Cardiac septum (tissue), 1 donor: Measurements from ENCODE around the gene TMEM250. TPM values are rescaled to one million over a fixed set of nuclear protein-coding genes. Genes with fewer than 3 reads are reported as not detected.

ENCODE experiments used
- DNase-seq: peaks from one replicate; pipeline ENCODE4 v3.0.0-alpha.2; 2020; ENCODE audit warnings: low spot score
- intact Hi-C: fragments of 100-400 bp; cut with DNase I; formaldehyde crosslinking; loops from one replicate; pipeline ENCODE4 v1.14.0; 2022
- total RNA-seq: library from RNA; stranded (reverse); fragmentation: NEBNext Ultra II Directional; extraction: Animal tissue kit (Norgen Biotek cat#: 25700); gene quantifications from one replicate; pipeline ENCODE4 v1.2.1, GENCODE V29; 2021
- donor health status: DM: no; HTN: no; CAD: no.

Gene TMEM250
- total RNA-seq, 1 donor from 2014 or later, result 19.8 TPM

DNA sequence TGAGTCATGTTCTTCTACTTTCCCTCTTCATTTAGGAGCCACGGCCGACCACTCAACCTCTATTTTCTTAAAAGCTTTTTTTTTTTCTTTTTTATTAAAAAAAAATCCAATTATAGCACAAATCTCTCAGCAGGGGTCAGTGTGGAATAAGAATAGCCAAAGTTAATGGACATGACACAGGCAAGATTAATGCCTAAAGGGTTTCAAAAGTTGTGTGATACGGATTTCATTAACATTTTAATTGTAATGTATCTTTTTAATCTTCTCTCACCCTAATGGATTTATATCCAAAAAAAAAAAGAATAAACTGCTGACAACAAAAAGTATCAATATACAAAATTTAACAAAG lies 29.0 kb downstream of the TMEM250 start:
- intact Hi-C loops, result loop anchor here (5.0 kb wide), 1 partner anchor 37 kb away; no protein-coding TSS in a partner anchor
- DNase-seq, result no peak

- intact Hi-C loops, result no loop called here
- DNase-seq, result no peak
Observed at GRCh38 chr9:136088939-136089696, 29.6 kb downstream of the TMEM250 start.

DNA sequence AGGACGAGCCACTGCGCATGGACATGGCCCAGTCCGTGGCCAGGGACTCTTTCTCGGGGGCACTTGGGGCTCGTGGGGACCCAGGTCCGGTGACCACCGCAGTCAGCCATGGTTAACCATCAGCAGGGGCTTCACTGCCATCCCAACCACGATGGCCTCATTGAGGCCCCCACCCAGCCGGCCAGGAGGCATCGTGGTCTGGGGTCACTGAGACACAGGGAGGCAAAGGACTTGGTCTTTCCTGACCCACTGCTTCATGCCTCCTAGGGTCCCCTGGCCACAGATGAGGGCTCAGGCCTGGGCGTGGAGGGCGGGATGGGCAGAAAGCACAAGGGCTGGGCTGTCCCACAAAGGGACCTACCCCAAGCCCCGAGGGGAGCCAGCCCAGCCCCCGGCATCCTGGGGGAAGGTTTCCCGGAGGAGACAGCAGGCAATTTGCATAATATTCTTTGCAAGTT lies 30.2 kb downstream of the TMEM250 start:
- intact Hi-C loops, result no loop called here
- DNase-seq, result no peak

DNA sequence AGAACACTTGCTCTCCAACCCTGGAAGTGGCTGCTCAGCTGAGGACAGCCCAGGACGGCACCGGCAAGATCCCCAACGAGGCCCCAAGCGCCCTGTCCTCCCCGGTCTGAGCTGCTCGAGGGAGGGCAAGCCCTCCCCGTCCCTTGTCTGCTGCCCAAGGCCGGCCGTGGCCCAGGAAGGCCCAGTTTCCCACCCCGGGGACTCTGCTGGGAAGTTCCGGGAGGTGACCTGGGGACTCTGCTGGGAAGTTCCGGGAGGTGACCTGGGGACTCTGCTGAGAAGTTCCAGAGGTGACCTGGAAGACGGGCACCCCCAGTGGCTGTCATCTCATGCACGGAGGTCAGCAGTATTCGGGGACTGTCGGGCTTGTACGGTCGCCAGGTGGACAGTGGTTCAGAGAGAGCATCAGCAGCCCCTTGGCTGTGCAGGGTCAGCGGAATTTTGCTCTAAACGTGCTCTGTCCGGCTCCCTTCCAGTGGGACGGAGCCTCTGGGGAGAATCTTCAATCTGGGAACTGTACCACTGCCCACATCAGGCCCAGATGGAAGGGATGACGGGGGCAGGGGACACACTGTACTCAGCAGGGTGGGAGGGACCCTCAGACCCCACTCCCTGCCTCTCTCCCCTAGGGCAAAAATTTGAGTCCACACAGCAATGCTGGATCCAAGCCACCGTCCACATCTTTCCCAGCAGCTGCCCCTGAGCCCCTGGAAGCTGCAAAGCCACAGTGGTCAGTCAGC lies 30.8 kb downstream of the TMEM250 start:
- intact Hi-C loops, result no loop called here
- DNase-seq, result no peak

DNA sequence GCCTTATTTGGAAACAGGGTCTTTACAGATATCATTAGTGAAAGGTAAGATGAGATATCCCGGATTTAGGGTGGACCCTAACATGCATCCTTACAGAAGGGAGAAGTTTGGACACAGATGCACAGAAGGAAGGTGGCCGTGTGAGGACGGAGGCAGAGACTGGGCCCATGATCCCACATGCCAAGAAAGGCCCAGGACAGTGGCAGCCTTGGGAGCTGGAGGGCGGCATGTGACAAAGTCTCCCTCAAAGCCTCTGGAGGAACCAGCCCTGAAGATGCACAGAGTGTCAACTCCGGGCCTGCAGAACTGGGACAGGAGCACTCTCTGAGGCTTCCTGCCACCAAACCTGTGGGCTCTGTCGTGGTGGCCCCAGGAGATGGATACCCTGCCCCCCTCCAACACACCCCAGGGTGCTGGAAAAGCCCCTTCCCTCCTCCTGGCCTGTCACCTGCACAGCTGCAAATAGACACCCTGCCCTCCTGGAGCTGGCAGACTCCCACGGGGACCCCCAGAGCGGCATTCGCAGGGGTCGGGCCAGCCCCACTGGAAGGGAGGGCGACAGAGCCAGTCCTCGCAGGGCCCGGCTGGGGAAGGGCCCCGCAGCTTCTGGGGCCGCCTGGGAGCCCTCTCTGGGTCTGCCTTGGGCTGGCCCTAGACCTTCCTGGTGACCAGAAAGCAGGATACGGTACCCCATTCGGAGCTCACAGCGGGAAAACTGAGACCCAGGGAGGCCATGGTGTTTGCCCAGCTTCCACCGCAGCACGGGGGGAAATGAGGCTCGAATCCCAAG lies 31.5 kb downstream of the TMEM250 start:
- no peak for DNase-seq
- intact Hi-C loops, result no loop called here

DNA sequence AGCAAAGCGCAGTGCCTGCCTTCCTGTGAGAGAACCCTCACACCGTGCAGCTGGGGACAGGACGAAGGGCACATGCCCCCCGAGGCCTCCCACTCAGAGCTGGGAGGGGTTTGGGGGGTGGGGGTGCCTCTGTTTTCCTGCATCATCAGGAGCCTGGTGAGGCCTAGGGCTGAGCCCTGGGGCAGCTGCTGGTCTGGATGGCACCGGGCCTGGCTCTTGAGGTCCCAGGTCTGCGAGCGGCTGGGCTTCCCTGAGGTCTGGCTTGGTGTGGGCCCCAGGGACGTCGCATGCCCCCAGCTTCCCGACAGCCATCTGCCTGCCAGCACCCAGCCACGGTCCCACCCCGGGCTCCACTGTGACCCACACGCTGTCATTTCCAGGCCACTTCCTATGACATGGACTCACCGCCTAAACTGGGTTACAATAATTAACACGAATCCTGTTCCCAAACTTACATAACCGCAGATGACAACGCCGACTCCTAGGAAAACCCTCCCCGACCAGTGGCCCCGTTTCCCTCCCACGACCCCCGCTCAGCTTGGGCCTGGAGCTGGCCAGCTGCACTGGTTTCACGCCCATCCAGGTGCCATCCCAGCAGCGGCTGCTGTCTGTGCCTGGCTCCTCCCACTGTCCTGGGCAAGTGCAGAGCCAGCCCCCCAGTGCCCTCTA lies 32.3 kb downstream of the TMEM250 start:
- intact Hi-C loops, result no loop called here
- DNase-seq, result no peak

DNA sequence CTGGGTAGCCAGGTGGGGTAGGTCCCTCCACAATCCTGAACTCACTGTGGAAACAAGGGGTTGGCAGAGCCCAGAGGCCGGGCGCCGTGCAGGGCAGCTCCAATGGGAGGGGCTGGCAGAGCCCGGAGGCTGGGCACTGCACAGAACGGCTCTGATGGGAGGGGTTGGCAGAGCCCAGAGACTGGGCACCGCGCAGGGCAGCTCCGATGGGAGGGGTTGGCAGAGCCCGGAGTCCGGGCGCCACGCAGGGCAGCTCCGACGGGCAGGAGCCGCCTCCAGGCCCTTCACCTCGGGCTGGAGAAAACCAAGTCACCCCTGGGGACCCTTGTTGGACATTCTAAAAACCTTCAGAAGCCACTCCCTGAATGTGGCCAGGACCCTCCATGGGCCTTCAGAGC lies 32.9 kb downstream of the TMEM250 start:
- no peak for DNase-seq
- intact Hi-C loops, result no loop called here

GRCh38 chr9:136084063-136084944 lies 34.4 kb downstream of the TMEM250 start:
- no peak for DNase-seq
- intact Hi-C loops, result no loop called here

GRCh38 chr9:136083558-136084062 lies 35.1 kb downstream of the TMEM250 start:
- no peak for DNase-seq
- intact Hi-C loops, result no loop called here

GRCh38 chr9:136082496-136083361 lies 35.9 kb downstream of the TMEM250 start:
- intact Hi-C loops, result no loop called here
- DNase-seq, result no peak

DNA sequence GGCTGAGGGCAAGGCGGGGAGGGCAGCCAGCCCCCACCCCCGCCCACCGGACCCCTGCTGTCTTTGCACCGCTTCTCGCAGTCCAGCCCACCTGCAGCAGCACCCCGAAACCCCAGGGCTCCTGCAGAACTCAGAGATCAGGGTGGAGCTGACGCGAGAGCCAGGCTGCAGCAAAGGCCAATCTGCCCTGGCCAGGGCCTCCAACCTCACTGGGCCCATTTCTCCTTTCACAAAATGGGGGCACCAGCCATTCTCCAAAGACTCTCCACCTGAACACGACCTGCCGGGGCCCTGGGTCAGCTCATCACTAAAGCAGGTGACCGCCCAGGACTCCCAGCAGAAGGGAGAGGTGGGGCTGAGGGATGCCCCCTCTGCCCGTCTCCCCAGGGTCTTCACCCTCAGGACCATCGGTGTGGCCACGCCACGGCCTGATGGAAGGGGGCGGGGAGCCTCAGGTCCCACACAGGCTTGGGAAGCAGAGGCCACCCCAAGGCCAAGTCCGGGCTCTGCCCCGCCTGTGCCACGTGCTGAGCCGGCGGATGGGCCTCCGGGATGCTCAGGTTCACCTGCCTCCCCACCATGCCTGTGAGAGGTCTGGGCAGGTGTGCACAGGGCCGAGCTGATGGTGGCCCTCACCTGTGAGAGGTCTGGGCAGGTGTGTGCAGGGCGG lies 36.7 kb downstream of the TMEM250 start:
- intact Hi-C loops, result no loop called here
- no peak for DNase-seq

DNA sequence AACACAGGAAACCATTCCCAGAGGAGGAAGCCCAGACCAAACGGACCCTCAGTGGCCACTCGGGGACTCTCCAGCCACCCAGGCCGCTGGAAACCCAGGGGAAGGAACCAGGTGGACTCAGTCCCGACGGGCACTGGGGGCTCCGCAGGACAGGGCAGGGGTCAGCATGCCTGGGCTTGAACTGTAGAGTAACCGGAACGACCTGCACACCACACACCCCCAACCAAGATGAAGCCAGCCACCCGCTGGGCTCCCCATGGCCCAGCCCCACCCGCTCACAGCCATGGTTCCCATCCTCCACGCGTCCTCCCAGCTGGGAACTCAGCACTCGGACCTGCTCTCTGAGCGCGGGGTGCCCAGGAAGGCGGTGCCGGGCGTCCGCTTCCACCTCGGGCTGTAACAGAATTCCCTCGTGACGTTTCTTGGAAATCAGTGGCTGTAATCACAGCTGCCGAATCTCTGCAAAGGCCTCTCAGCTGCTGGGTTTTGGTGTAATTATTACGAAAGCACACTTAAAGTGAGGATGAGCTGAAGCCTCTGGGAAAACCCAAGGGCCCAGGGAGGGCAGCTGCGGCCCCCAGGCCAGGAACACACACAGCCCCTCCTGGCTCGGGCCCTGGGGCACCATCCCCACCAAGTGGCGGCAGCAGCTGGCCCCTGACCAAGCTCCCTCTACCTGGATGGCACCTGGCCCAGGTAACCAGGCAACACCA lies 37.4 kb downstream of the TMEM250 start:
- DNase-seq, result no peak
- intact Hi-C loops, result no loop called here

- intact Hi-C loops, result no loop called here
- DNase-seq, result no peak
Observed at GRCh38 chr9:136080716-136081112, 38.0 kb downstream of the TMEM250 start.

DNA sequence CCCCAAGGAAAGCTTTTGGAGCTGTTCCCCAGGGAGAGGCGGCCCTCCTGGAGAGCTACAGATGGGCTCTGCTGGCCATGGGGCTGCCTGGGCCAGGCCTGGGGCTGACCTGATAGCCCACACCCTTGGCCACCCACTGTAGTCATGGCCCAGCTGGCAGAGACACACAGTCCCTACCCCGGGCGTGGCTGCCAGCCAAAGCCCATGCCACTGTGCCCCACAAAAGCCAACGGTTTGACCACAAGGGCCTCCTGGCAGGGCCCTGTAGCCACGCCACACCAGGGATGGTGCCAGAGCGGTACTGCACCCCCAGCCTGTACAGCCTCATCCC lies 38.8 kb downstream of the TMEM250 start:
- no peak for DNase-seq
- intact Hi-C loops, result no loop called here

- intact Hi-C loops, result no loop called here
- DNase-seq, result no peak
Observed at GRCh38 chr9:136079211-136079915, 39.3 kb downstream of the TMEM250 start.

GRCh38 chr9:136078498-136079011 lies 40.1 kb downstream of the TMEM250 start:
- DNase-seq, result no peak
- intact Hi-C loops, result no loop called here
